PC-3 (cell line): ENCODE data around the gene MLLT3. TPM values are rescaled to one million over a fixed set of nuclear protein-coding genes. Genes with fewer than 3 reads are reported as not detected.

Experiments used
- ATAC-seq: fragments of 200-7000 bp; cut with Tn5 transposase; 2 replicates; pipeline ENCODE4 v1.9.1; 2020; ENCODE audit warnings: mild to moderate bottlenecking, moderate library complexity
- BruUV-seq: library from RNA; stranded (reverse); fragments of 400-500 nt; replicated peaks from 2 replicates; lab custom pipeline; 2021; lab: Mats Ljungman, UMichigan
- CTCF ChIA-PET: fragments of 300-600 bp; sonication (Branson Sonifier 250); formaldehyde crosslinking; loops from one replicate; lab custom pipeline; 2022; ENCODE audit warnings: antibody characterized with exemption; lab: Charles Lee
- POLR2A ChIA-PET: fragments of 300-600 bp; sonication (Branson Sonifier 250); formaldehyde crosslinking; loops from one replicate; lab custom pipeline; 2022; ENCODE audit warnings: antibody characterized with exemption; ENCODE audit not compliant: unreplicated experiment; lab: Charles Lee
- DNase-seq: peaks from one replicate; pipeline ENCODE4 v3.0.0-alpha.2; 2015
- H2AFZ ChIP-seq: fragments of 300-600 bp; sonication (generic); 2 replicates; pipeline ENCODE4 v1.6.0; 2016; ENCODE audit warnings: antibody characterized with exemption, low read length
- H3F3A ChIP-seq: fragments of 300-600 bp; sonication (generic); one replicate; pipeline ENCODE4 v1.6.0; 2017; ENCODE audit warnings: antibody characterized with exemption, low read length, control low read depth, mild to moderate bottlenecking; ENCODE audit not compliant: unreplicated experiment
- H3K27ac ChIP-seq: fragments of 300-600 bp; sonication (generic); 2 replicates; pipeline ENCODE4 v1.5.1; 2016; ENCODE audit warnings: mild to moderate bottlenecking, low read length
- H3K27me3 ChIP-seq: fragments of 300-600 bp; sonication (generic); 2 replicates; pipeline ENCODE4 v1.6.1; 2016; ENCODE audit warnings: low read length, mixed read lengths
- H3K36me3 ChIP-seq: fragments of 300-600 bp; sonication (generic); 2 replicates; pipeline ENCODE4 v1.6.1; 2016; ENCODE audit warnings: low read depth, mixed run types, low read length, mixed read lengths
- H3K4me1 ChIP-seq: fragments of 300-600 bp; sonication (generic); 2 replicates; pipeline ENCODE4 v1.5.1; 2016; ENCODE audit warnings: low read length; ENCODE audit not compliant: insufficient read depth
- H3K4me2 ChIP-seq: fragments of 300-600 bp; sonication (generic); 2 replicates; pipeline ENCODE4 v1.6.0; 2016; ENCODE audit warnings: low read length
- H3K4me3 ChIP-seq: fragments of 300-600 bp; sonication (generic); 2 replicates; pipeline ENCODE4 v1.5.1; 2016; ENCODE audit warnings: mild to moderate bottlenecking, low read length, mixed read lengths
- H3K79me2 ChIP-seq: fragments of 300-600 bp; sonication (generic); 2 replicates; pipeline ENCODE4 v1.6.1; 2017; ENCODE audit warnings: low read length, mixed read lengths
- H3K9ac ChIP-seq: fragments of 300-600 bp; sonication (generic); 2 replicates; pipeline ENCODE4 v1.6.0; 2016; ENCODE audit warnings: mild to moderate bottlenecking, low read length
- H3K9me2 ChIP-seq: fragments of 300-600 bp; sonication (generic); replicated peaks from 2 replicates; pipeline ENCODE4 v1.6.1; 2016; ENCODE audit warnings: mixed run types, low read length, mixed read lengths
- H3K9me3 ChIP-seq: fragments of 300-600 bp; sonication (generic); 2 replicates; pipeline ENCODE4 v1.6.1; 2016; ENCODE audit warnings: low read length, mixed read lengths
- H4K20me1 ChIP-seq: fragments of 300-600 bp; sonication (generic); 2 replicates; pipeline ENCODE4 v1.6.1; 2016; ENCODE audit warnings: low read length, mixed read lengths
- EZH2 ChIP-seq: fragments of 300-600 bp; sonication (generic); IDR thresholded peaks from one replicate; pipeline ENCODE4 v1.6.1; 2017; ENCODE audit warnings: antibody characterized with exemption, mild to moderate bottlenecking, low read length; ENCODE audit not compliant: unreplicated experiment
- EZH2phosphoT487 ChIP-seq: fragments of 300-600 bp; sonication (generic); IDR thresholded peaks from 2 replicates; pipeline ENCODE4 v1.6.1; 2018; ENCODE audit warnings: mild to moderate bottlenecking, antibody characterized with exemption, low read length, borderline replicate concordance
- intact Hi-C: fragments of 100-400 bp; cut with micrococcal nuclease; formaldehyde crosslinking; loops from 2 replicates; pipeline ENCODE4 v1.9.0; 2023
- total RNA-seq: library from RNA; depleted of rRNA; stranded (reverse); fragments of >200 nt; gene quantifications from 2 replicates; pipeline ENCODE4 v1.2.3, GENCODE V29; 2014
- TF ChIP-seq, protein P1 (sequence below): fragments of 300-600 bp; sonication (generic); conservative IDR thresholded peaks from 2 replicates; pipeline ENCODE4 v1.5.1; 2017; ENCODE audit warnings: antibody characterized with exemption, low read depth, mild to moderate bottlenecking, low read length

MLLT3 gene
- total RNA-seq, 1 experiment from 2014 or later: 7.1 TPM

DNA sequence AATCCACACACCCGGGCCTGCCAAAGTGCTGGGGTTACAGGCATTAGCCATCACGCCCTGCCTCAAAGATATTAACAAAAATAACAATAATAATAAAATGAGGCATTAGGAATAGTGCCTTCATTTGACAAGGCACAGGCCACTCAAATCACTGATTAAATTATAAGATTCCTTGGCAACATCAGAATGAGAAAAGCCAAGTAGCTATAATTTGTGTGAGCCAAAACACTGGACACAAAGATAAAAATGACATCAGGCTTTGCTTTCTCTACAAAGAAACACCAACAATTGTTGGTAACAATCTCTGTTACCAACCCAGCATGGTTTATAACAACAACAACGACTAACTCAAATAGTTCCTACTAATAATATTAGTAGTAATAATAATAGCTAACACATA is 73.2 kb downstream of the MLLT3 start:
- TF ChIP-seq, protein P1, sequence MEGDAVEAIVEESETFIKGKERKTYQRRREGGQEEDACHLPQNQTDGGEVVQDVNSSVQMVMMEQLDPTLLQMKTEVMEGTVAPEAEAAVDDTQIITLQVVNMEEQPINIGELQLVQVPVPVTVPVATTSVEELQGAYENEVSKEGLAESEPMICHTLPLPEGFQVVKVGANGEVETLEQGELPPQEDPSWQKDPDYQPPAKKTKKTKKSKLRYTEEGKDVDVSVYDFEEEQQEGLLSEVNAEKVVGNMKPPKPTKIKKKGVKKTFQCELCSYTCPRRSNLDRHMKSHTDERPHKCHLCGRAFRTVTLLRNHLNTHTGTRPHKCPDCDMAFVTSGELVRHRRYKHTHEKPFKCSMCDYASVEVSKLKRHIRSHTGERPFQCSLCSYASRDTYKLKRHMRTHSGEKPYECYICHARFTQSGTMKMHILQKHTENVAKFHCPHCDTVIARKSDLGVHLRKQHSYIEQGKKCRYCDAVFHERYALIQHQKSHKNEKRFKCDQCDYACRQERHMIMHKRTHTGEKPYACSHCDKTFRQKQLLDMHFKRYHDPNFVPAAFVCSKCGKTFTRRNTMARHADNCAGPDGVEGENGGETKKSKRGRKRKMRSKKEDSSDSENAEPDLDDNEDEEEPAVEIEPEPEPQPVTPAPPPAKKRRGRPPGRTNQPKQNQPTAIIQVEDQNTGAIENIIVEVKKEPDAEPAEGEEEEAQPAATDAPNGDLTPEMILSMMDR: no peak
- no peak for TF ChIP-seq EZH2
- no peak for TF ChIP-seq EZH2phosphoT487
- H4K20me1 ChIP-seq: no peaks in the 10 kb centered on the region
- POLR2A ChIA-PET: no interaction called here
- no peak overlapping the region for H2AFZ ChIP-seq
- H3K4me1 ChIP-seq: peaks cover 35% of the 10 kb centered on the region
- H3K36me3 ChIP-seq: no peaks in the 10 kb centered on the region
- H3K4me3 ChIP-seq: no peak overlapping the region
- no peak overlapping the region for H3K9ac ChIP-seq
- no peaks in the 10 kb centered on the region for H3K9me2 ChIP-seq
- H3K9me3 ChIP-seq: no peaks in the 10 kb centered on the region
- no peaks in the 10 kb centered on the region for H3F3A ChIP-seq
- CTCF ChIA-PET: no interaction called here
- no peaks in the 10 kb centered on the region for H3K27me3 ChIP-seq
- DNase-seq (no peak), ATAC-seq (no peak)
- no peak overlapping the region for H3K27ac ChIP-seq
- no peaks in the 10 kb centered on the region for H3K79me2 ChIP-seq
- H3K4me2 ChIP-seq: no peak overlapping the region
- intact Hi-C loops: no loop called here
- no TSS peak for BruUV-seq

DNA sequence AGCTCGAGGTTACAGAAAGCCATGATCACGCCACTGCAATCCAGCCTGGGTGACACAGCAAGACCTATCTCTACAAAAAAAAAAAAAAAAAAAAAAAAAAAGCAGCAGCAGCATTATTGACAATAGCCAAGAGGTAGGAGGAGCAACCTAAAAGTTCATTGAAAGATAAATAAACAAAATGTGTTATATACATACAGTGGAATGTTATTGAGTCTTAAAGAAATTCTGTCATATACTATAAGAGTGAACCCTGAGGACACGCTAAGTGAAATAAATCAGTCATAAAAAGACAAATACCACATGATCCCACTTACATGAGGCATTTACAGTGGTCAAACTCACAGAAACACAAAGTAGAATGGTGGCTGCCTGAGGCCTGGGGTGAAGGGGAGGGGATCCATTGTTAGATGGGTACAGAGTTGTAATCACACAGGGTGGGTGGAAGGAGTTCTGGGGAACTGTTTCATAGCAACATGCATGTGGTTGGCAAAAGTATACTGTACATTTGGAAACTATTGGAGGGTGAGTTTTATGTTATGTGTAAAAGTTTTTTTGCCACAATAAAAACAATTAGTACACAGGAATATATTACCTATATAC is 77.2 kb downstream of the MLLT3 start:
- intact Hi-C loops: no loop called here
- BruUV-seq: no TSS peak

More for the DNA sequence above, 77.2 kb downstream of the MLLT3 start:
- ChIA-PET CTCF (no interaction called here), POLR2A (no interaction called here)
- no peaks in the 10 kb centered on the region for H3F3A ChIP-seq
- ATAC-seq: no peak
- no peak overlapping the region for H3K4me3 ChIP-seq
- no peak overlapping the region for H2AFZ ChIP-seq
- H3K9me3 ChIP-seq: no peaks in the 10 kb centered on the region
- H3K79me2 ChIP-seq: no peaks in the 10 kb centered on the region
- no peak overlapping the region for H3K27ac ChIP-seq
- no peak overlapping the region for H3K9ac ChIP-seq
- no peaks in the 10 kb centered on the region for H3K36me3 ChIP-seq
- no peaks in the 10 kb centered on the region for H3K4me1 ChIP-seq
- H3K27me3 ChIP-seq: no peaks in the 10 kb centered on the region
- H3K4me2 ChIP-seq: no peak overlapping the region
- TF ChIP-seq, protein P1: no peak
- TF ChIP-seq EZH2phosphoT487 (no peak), EZH2 (no peak)
- no peak for DNase-seq
- no peaks in the 10 kb centered on the region for H4K20me1 ChIP-seq
- no peaks in the 10 kb centered on the region for H3K9me2 ChIP-seq
